ENCODE measurements around the gene CDCP1.

The CDCP1 gene

GRCh38 chr3:45139372-45140140 is 6.6 kb downstream of the CDCP1 start:
- DNase-seq (ENCODE audit: low read depth): no peak

- DNase-seq (ENCODE audit: low read depth): peak; percentile 18
Measured at GRCh38 chr3:45137656-45138181, 8.5 kb downstream of the CDCP1 start.

- DNase-seq (ENCODE audit: low read depth): peak; percentile 27
Measured at GRCh38 chr3:45135959-45136358, 10.2 kb downstream of the CDCP1 start.

- no peak for DNase-seq (ENCODE audit: low read depth)
Measured at GRCh38 chr3:45134758-45135521, 11.2 kb downstream of the CDCP1 start.

GRCh38 chr3:45132568-45133211 is 13.5 kb downstream of the CDCP1 start:
- DNase-seq (ENCODE audit: low read depth): peak; percentile 24

GRCh38 chr3:45131201-45131600 is 15.0 kb downstream of the CDCP1 start:
- DNase-seq (ENCODE audit: low read depth): no peak

GRCh38 chr3:45130476-45130875 is 15.7 kb downstream of the CDCP1 start:
- no peak for DNase-seq (ENCODE audit: low read depth)

GRCh38 chr3:45128950-45129349 is 17.2 kb downstream of the CDCP1 start:
- DNase-seq (ENCODE audit: low read depth): no peak

- DNase-seq (ENCODE audit: low read depth): no peak
Measured at GRCh38 chr3:45127130-45127822, 18.9 kb downstream of the CDCP1 start.

- DNase-seq (ENCODE audit: low read depth): no peak
Measured at GRCh38 chr3:45126730-45127129, 19.4 kb downstream of the CDCP1 start.

GRCh38 chr3:45125550-45126026 is 20.6 kb downstream of the CDCP1 start:
- DNase-seq (ENCODE audit: low read depth): no peak

GRCh38 chr3:45124956-45125355 is 21.2 kb downstream of the CDCP1 start:
- DNase-seq (ENCODE audit: low read depth): no peak

GRCh38 chr3:45124352-45124751 is 21.8 kb downstream of the CDCP1 start:
- peak; percentile 65 for DNase-seq (ENCODE audit: low read depth)

GRCh38 chr3:45123581-45124269 is 22.5 kb downstream of the CDCP1 start:
- DNase-seq (ENCODE audit: low read depth): peak; percentile 83

- DNase-seq (ENCODE audit: low read depth): peak; percentile 97
Measured at GRCh38 chr3:45123030-45123429, 23.1 kb downstream of the CDCP1 start.

- no peak for DNase-seq (ENCODE audit: low read depth)
Measured at GRCh38 chr3:45120359-45121158, 25.6 kb downstream of the CDCP1 start.

GRCh38 chr3:45119824-45120358 is 26.3 kb downstream of the CDCP1 start:
- DNase-seq (ENCODE audit: low read depth): no peak

GRCh38 chr3:45119376-45119775 is 26.8 kb downstream of the CDCP1 start:
- no peak for DNase-seq (ENCODE audit: low read depth)

- DNase-seq (ENCODE audit: low read depth): no peak
Measured at GRCh38 chr3:45118615-45119071, 27.5 kb downstream of the CDCP1 start.

- no peak for DNase-seq (ENCODE audit: low read depth)
Measured at GRCh38 chr3:45116350-45116749, 29.8 kb downstream of the CDCP1 start.

Data from amniotic epithelial cell (primary cell).